ENCODE measurements around the gene ANKS1B. TPM values are rescaled to one million over a fixed set of nuclear protein-coding genes. Genes with fewer than 3 reads are reported as not detected.

ANKS1B gene
- total and polyA plus RNA-seq, 4 donors = 0.03 to 3.4 (median 0.53) TPM

DNA sequence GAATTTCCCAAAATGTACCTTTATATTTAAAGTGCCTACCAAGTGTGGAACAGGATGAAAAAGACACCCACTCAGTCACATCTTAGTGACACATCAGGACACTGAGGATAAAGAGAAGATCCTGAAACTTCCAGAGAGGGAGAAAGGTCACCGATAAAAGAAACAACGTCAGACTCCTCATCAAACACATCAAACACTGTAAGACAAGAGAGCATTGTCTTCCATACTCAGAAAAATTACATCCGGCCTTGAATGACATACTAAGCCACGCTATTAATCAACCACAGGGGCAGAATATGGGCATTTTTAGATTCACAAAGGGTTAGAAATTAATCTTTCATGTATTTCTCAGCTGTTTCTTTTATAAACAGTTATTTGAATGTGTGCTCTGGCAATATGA, 849.4 kb downstream of the ANKS1B start:
- Histone ChIP-seq H3K9ac (ENCODE audit: low read depth in 1 of 2, low read length in 2 of 2) (no peak overlapping the region), H3K27ac (ENCODE audit: low read depth in 1 of 2, low read length in 2 of 2) (no peak overlapping the region), H3K9me3 (ENCODE audit: control insufficient read depth in 4 of 4, low read length in 3 of 4) (peaks cover 0 to 3% (median 0%) of the 10 kb centered on the region in 4 donors), H3K27me3 (ENCODE audit: control insufficient read depth in 4 of 4, insufficient read depth in 4 of 4, low read length in 3 of 4) (no peaks in the 10 kb centered on the region), H3K36me3 (ENCODE audit: control insufficient read depth in 4 of 4, insufficient read depth in 3 of 4, low read depth in 1 of 4, low read length in 3 of 4) (no peaks in the 10 kb centered on the region), H3K4me1 (ENCODE audit: control insufficient read depth in 4 of 4, insufficient read depth in 4 of 4, low read length in 3 of 4) (no peaks in the 10 kb centered on the region), H3K4me3 (ENCODE audit: low read depth in 1 of 3, low read length in 3 of 3) (no peak overlapping the region)
- DNase-seq (ENCODE audit: low spot score) = no peak
- TF ChIP-seq NR2F2 (IDR thresholded peaks at IDR 0.05) = no peak
- TF ChIP-seq JUND (IDR thresholded peaks at IDR 0.05) = no peak
- no peak for TF ChIP-seq FOXA2 (IDR thresholded peaks at IDR 0.05)
- no peak for TF ChIP-seq EGR1 (IDR thresholded peaks at IDR 0.05; ENCODE audit: low read depth in 2 of 2)
- no peak for TF ChIP-seq FOXA1 (IDR thresholded peaks at IDR 0.05)
- TF ChIP-seq TAF1 (conservative IDR thresholded peaks at IDR 0.05) = no peak
- no peak for TF ChIP-seq GABPA (IDR thresholded peaks at IDR 0.05 in 1 of 2, conservative IDR thresholded peaks at IDR 0.05 in 1 of 2)
- WGBS = 78% methylated on average over 4 of the region's 4 CpGs

DNA sequence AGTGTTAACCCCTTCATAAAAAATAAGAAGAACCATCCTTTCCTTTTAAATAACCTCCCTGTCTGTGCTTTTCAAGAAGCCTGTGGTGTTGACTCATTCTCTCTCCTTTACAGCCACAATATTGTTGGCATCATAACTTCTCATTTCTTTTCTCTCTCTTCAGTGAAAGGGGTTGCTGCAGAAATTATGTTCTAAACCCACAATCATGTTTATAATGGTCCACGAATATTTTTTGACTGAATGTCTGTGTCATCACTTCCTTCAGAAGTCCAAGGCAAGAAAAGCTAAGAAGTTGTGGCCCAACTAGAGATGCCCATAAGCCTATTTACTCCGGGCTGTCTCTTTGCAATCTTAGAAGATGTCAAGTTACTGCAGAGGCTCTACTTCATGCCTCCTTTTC, 851.3 kb downstream of the ANKS1B start:
- DNase-seq (ENCODE audit: low spot score) = no peak
- WGBS = 76% methylated on average over 2 of the region's 2 CpGs
- Histone ChIP-seq H3K9ac (ENCODE audit: low read depth in 1 of 2, low read length in 2 of 2) (no peak overlapping the region), H3K4me3 (ENCODE audit: low read depth in 1 of 3, low read length in 3 of 3) (no peak overlapping the region), H3K27ac (ENCODE audit: low read depth in 1 of 2, low read length in 2 of 2) (no peak overlapping the region), H3K27me3 (ENCODE audit: control insufficient read depth in 4 of 4, insufficient read depth in 4 of 4, low read length in 3 of 4) (no peaks in the 10 kb centered on the region), H3K9me3 (ENCODE audit: control insufficient read depth in 4 of 4, low read length in 3 of 4) (peaks cover 0 to 3% (median 0%) of the 10 kb centered on the region in 4 donors), H3K4me1 (ENCODE audit: control insufficient read depth in 4 of 4, insufficient read depth in 4 of 4, low read length in 3 of 4) (no peaks in the 10 kb centered on the region), H3K36me3 (ENCODE audit: control insufficient read depth in 4 of 4, insufficient read depth in 3 of 4, low read depth in 1 of 4, low read length in 3 of 4) (no peaks in the 10 kb centered on the region)
- TF ChIP-seq, protein P1, sequence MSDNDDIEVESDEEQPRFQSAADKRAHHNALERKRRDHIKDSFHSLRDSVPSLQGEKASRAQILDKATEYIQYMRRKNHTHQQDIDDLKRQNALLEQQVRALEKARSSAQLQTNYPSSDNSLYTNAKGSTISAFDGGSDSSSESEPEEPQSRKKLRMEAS (IDR thresholded peaks at IDR 0.05) = no peak
- TF ChIP-seq, protein P2, sequence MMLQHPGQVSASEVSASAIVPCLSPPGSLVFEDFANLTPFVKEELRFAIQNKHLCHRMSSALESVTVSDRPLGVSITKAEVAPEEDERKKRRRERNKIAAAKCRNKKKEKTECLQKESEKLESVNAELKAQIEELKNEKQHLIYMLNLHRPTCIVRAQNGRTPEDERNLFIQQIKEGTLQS (IDR thresholded peaks at IDR 0.05) = no peak
- TF ChIP-seq HNF4A (conservative IDR thresholded peaks at IDR 0.05) = no peak
- no peak for TF ChIP-seq HNF4G (IDR thresholded peaks at IDR 0.05)
- no peak for TF ChIP-seq SP1 (IDR thresholded peaks at IDR 0.05)
- TF ChIP-seq EGR1 (IDR thresholded peaks at IDR 0.05; ENCODE audit: low read depth in 2 of 2) = no peak
- no peak for TF ChIP-seq FOXA2 (IDR thresholded peaks at IDR 0.05)
- TF ChIP-seq FOXA1 (IDR thresholded peaks at IDR 0.05) = no peak
- TF ChIP-seq YY1 (IDR thresholded peaks at IDR 0.05) = no peak
- no peak for TF ChIP-seq CTCF (IDR thresholded peaks at IDR 0.05; ENCODE audit: low read depth, low read length, missing input control)
- no peak for TF ChIP-seq JUND (IDR thresholded peaks at IDR 0.05)

DNA sequence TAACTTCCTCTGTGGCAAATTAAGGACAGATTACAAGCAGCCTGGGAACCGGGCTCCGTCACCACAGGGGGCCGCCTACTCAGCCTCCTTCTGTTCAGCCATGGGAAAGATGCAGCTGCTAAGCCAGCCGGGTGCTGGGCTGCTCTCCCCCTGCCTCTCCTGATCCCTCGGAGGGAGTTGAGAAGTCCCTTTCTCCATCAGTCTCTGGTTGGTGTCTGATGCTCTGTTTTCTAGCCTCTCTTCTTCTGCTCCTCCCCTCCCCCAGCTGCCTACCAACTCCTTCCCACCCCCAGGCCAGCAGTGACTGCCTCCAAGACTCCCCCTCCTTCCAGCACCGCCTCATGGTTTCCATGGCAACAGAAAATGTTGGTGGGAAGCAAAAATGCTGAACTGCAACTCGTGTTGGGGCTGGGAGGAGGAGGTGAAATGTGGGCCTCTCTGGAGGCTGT, 853.0 kb downstream of the ANKS1B start:
- no peak for DNase-seq (ENCODE audit: low spot score)
- Histone ChIP-seq H3K27me3 (ENCODE audit: control insufficient read depth in 4 of 4, insufficient read depth in 4 of 4, low read length in 3 of 4) (no peaks in the 10 kb centered on the region), H3K9me3 (ENCODE audit: control insufficient read depth in 4 of 4, low read length in 3 of 4) (peaks cover 0 to 3% (median 0%) of the 10 kb centered on the region in 4 donors), H3K4me1 (ENCODE audit: control insufficient read depth in 4 of 4, insufficient read depth in 4 of 4, low read length in 3 of 4) (no peaks in the 10 kb centered on the region), H3K27ac (ENCODE audit: low read depth in 1 of 2, low read length in 2 of 2) (no peak overlapping the region), H3K9ac (ENCODE audit: low read depth in 1 of 2, low read length in 2 of 2) (no peak overlapping the region), H3K4me3 (ENCODE audit: low read depth in 1 of 3, low read length in 3 of 3) (no peak overlapping the region), H3K36me3 (ENCODE audit: control insufficient read depth in 4 of 4, insufficient read depth in 3 of 4, low read depth in 1 of 4, low read length in 3 of 4) (no peaks in the 10 kb centered on the region)
- WGBS = 29% methylated on average over 7 of the region's 7 CpGs
- TF ChIP-seq GABPA (IDR thresholded peaks at IDR 0.05 in 1 of 2, conservative IDR thresholded peaks at IDR 0.05 in 1 of 2) (no peak), SP1 (IDR thresholded peaks at IDR 0.05) (no peak), TAF1 (conservative IDR thresholded peaks at IDR 0.05) (no peak), YY1 (IDR thresholded peaks at IDR 0.05) (no peak)
- TF ChIP-seq, protein P2 (IDR thresholded peaks at IDR 0.05) = no peak
